SK-N-MC (cell line): ENCODE measurements around the gene SETD3.

Source experiments
- EZH2 ChIP-seq: fragments of 200-600 bp; sonication (generic); IDR thresholded peaks from one replicate; pipeline ENCODE4 v1.6.1; 2017; ENCODE audit warnings: antibody characterized with exemption
- FOXP2 ChIP-seq: optimal IDR thresholded peaks from 2 replicates; pipeline ENCODE3; 2011; ENCODE audit warnings: mild to moderate bottlenecking, moderate library complexity; ENCODE audit not compliant: insufficient read depth; ENCODE audit errors: extremely low read length, control extremely low read depth
- POLR2AphosphoS5 ChIP-seq: IDR thresholded peaks from 2 replicates; pipeline ENCODE4 v1.6.1; 2012; ENCODE audit warnings: mild to moderate bottlenecking, low read depth, low read length, borderline replicate concordance

DNA sequence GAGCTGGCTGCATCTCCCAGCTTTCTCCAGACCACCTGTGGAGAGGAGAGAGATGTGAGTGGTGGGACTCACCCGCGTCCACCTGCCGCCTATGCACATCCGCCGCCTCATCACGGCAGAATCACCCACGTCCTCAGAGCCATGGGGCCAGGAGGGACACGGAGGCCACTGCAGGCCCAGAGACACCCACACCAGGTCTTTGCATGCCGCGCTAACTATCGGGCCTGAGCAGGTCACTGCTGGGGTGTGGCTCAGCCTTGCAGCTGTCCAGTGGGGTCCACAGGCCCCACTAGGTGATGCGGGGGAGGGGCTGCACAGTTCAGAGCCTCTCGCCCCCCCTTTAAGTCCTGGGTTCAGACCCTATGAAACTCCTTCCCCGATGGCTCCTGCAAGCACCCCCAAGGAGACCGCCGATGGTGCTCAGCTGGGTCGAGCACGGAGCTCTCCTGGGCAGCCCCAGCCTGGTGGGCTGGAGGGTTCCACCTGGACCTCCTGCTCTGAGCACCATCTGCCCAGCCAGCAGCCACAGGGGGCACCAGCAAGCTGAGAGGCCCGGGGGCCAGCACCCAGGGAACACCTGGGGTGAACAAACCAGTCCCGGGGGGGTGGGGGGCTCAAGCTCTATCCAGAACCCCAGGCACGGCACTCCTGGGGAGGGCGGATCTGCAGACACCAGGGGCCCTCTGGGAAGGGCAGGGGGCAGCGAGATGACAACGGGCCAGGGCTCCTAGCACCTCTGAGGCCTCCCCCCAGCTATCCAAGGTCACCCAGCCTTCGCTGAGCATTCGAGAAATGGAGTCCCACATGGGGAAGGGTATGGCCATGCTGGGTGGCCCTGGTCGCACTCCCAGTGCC, 34.9 kb upstream of the SETD3 start:
- no peak for TF ChIP-seq POLR2AphosphoS5
- TF ChIP-seq EZH2 = no peak
- no peak for TF ChIP-seq FOXP2
